ENCODE measurements around the gene OR8J3.

Gene OR8J3

GRCh38 chr11:56163804-56164203 lies 23.8 kb upstream of the OR8J3 start:
- TF ChIP-seq ZBTB7A (IDR thresholded peaks at IDR 0.05; ENCODE audit: low read depth), result no peak
- TF ChIP-seq FOXM1 (IDR thresholded peaks at IDR 0.05; ENCODE audit: borderline replicate concordance, low read depth), result no peak
- TF ChIP-seq TEAD4 (IDR thresholded peaks at IDR 0.05), result no peak
- no peak for TF ChIP-seq USF1 (IDR thresholded peaks at IDR 0.05)
- TF ChIP-seq NFIC (IDR thresholded peaks at IDR 0.05), result no peak
- no peak for TF ChIP-seq CEBPB (IDR thresholded peaks at IDR 0.05)
- TF ChIP-seq TAF1 (IDR thresholded peaks at IDR 0.05; ENCODE audit: low read depth), result no peak
- TF ChIP-seq REST (IDR thresholded peaks at IDR 0.05; ENCODE audit: low read depth), result no peak
- TF ChIP-seq TCF12 (IDR thresholded peaks at IDR 0.05; ENCODE audit: low read depth), result no peak
- TF ChIP-seq CREB1 (IDR thresholded peaks at IDR 0.05; ENCODE audit: low read depth), result no peak
- TF ChIP-seq YY1 (IDR thresholded peaks at IDR 0.05; ENCODE audit: low read depth), result no peak
- no peak for TF ChIP-seq EP300 (IDR thresholded peaks at IDR 0.05; ENCODE audit: borderline replicate concordance)
- no peak for TF ChIP-seq RAD21 (IDR thresholded peaks at IDR 0.05; ENCODE audit: low read depth)

GRCh38 chr11:56160217-56160616 lies 20.2 kb upstream of the OR8J3 start, which contains the start of gene OR8K5:
Gene OR8K5 (minus strand): TSS chr11:56160317. CDS start chr11:56160317, 0 bp downstream.
- no peak for TF ChIP-seq USF1 (IDR thresholded peaks at IDR 0.05)
- no peak for TF ChIP-seq CREB1 (IDR thresholded peaks at IDR 0.05; ENCODE audit: low read depth)
- TF ChIP-seq REST (IDR thresholded peaks at IDR 0.05; ENCODE audit: low read depth), result no peak
- TF ChIP-seq NFIC (IDR thresholded peaks at IDR 0.05), result no peak
- no peak for TF ChIP-seq RAD21 (IDR thresholded peaks at IDR 0.05; ENCODE audit: low read depth)
- TF ChIP-seq TCF12 (IDR thresholded peaks at IDR 0.05; ENCODE audit: low read depth), result no peak
- no peak for TF ChIP-seq TEAD4 (IDR thresholded peaks at IDR 0.05)
- TF ChIP-seq FOXM1 (IDR thresholded peaks at IDR 0.05; ENCODE audit: borderline replicate concordance, low read depth), result no peak
- no peak for TF ChIP-seq MAX (IDR thresholded peaks at IDR 0.05)
- TF ChIP-seq YY1 (IDR thresholded peaks at IDR 0.05; ENCODE audit: low read depth), result no peak
- no peak for TF ChIP-seq EP300 (IDR thresholded peaks at IDR 0.05; ENCODE audit: borderline replicate concordance)
- TF ChIP-seq TAF1 (IDR thresholded peaks at IDR 0.05; ENCODE audit: low read depth), result no peak
- no peak for TF ChIP-seq ZBTB7A (IDR thresholded peaks at IDR 0.05; ENCODE audit: low read depth)
- no peak for TF ChIP-seq CEBPB (IDR thresholded peaks at IDR 0.05)
- TF ChIP-seq EGR1 (IDR thresholded peaks at IDR 0.05), result no peak

GRCh38 chr11:56152333-56152732 lies 12.3 kb upstream of the OR8J3 start:
- TF ChIP-seq TCF12 (IDR thresholded peaks at IDR 0.05; ENCODE audit: low read depth) (no peak), EP300 (IDR thresholded peaks at IDR 0.05; ENCODE audit: borderline replicate concordance) (no peak), FOXM1 (IDR thresholded peaks at IDR 0.05; ENCODE audit: borderline replicate concordance, low read depth) (no peak), EGR1 (IDR thresholded peaks at IDR 0.05) (no peak), YY1 (IDR thresholded peaks at IDR 0.05; ENCODE audit: low read depth) (no peak)

- TF ChIP-seq RAD21 (IDR thresholded peaks at IDR 0.05; ENCODE audit: low read depth) (no peak), ZBTB7A (IDR thresholded peaks at IDR 0.05; ENCODE audit: low read depth) (no peak), EP300 (IDR thresholded peaks at IDR 0.05; ENCODE audit: borderline replicate concordance) (no peak), TAF1 (IDR thresholded peaks at IDR 0.05; ENCODE audit: low read depth) (no peak), USF1 (IDR thresholded peaks at IDR 0.05) (no peak), CREB1 (IDR thresholded peaks at IDR 0.05; ENCODE audit: low read depth) (no peak), REST (IDR thresholded peaks at IDR 0.05; ENCODE audit: low read depth) (no peak)
Observed at GRCh38 chr11:56151376-56151775, 11.4 kb upstream of the OR8J3 start.

All from Ishikawa (cell line).